SK-N-MC (cell line): ENCODE data around the gene UBE2K.
"Not testable (repeated sequence)": the region's sequence is repeated elsewhere in the genome, so short reads cannot be mapped to it uniquely, and the experiment has no call there.

Source experiments
- DNase-seq: peaks from one replicate; pipeline ENCODE4 v3.0.0-alpha.2; 2011; ENCODE audit warnings: low read depth, low spot score
- H3K27ac ChIP-seq: fragments of 200-600 bp; sonication (generic); 2 replicates; pipeline ENCODE4 v1.5.1; 2016; ENCODE audit warnings: mixed run types
- H3K36me3 ChIP-seq: fragments of 200-600 bp; sonication (generic); 2 replicates; pipeline ENCODE4 v1.6.1; 2017; ENCODE audit warnings: antibody characterized with exemption, low read length, mixed read lengths; ENCODE audit not compliant: insufficient read depth
- H3K4me3 ChIP-seq: fragments of 200-600 bp; sonication (generic); 2 replicates; pipeline ENCODE4 v1.5.1; 2016
- H3K9ac ChIP-seq: fragments of 200-600 bp; sonication (generic); 2 replicates; pipeline ENCODE4 v1.8.0; 2017; ENCODE audit warnings: mixed run types, mixed read lengths; ENCODE audit not compliant: insufficient read length
- H3K9me3 ChIP-seq: fragments of 200-600 bp; sonication (generic); 2 replicates; pipeline ENCODE4 v1.6.1; 2017; ENCODE audit warnings: low read depth, mild to moderate bottlenecking, antibody characterized with exemption, low read length, moderate library complexity, mixed read lengths
- EZH2 ChIP-seq: fragments of 200-600 bp; sonication (generic); IDR thresholded peaks from one replicate; pipeline ENCODE4 v1.6.1; 2017; ENCODE audit warnings: antibody characterized with exemption
- FOXP2 ChIP-seq: optimal IDR thresholded peaks from 2 replicates; pipeline ENCODE3; 2011; ENCODE audit warnings: mild to moderate bottlenecking, moderate library complexity; ENCODE audit not compliant: insufficient read depth; ENCODE audit errors: extremely low read length, control extremely low read depth
- POLR2AphosphoS5 ChIP-seq: IDR thresholded peaks from 2 replicates; pipeline ENCODE4 v1.6.1; 2012; ENCODE audit warnings: mild to moderate bottlenecking, low read depth, low read length, borderline replicate concordance

Gene UBE2K

GRCh38 chr4:39718366-39719323, 20.7 kb downstream of the UBE2K start:
- Histone ChIP-seq H3K9ac (no peak overlapping the region), H3K27ac (0 out of 2 replicates have a peak overlapping the region, but pooled peaks have one; percentile 48), H3K4me3 (no peak overlapping the region), H3K9me3 (no peaks in the 10 kb centered on the region), H3K36me3 (peaks cover 53% of the 10 kb centered on the region)
- no peak for TF ChIP-seq EZH2
- DNase-seq: no peak

- TF ChIP-seq EZH2 (no peak), FOXP2 (no peak), POLR2AphosphoS5 (no peak)
- Histone ChIP-seq H3K9ac (no peak overlapping the region), H3K36me3 (peaks cover 47% of the 10 kb centered on the region), H3K27ac (0 out of 2 replicates have a peak overlapping the region, but pooled peaks have one; percentile 0), H3K4me3 (no peak overlapping the region), H3K9me3 (no peaks in the 10 kb centered on the region)
- DNase-seq: no peak
Measured at GRCh38 chr4:39719804-39720580, 22.1 kb downstream of the UBE2K start.

GRCh38 chr4:39721273-39721672, 23.3 kb downstream of the UBE2K start:
- H3K36me3 ChIP-seq: peaks cover 39% of the 10 kb centered on the region
- not testable (repeated sequence) for H3K4me3 ChIP-seq, H3K9ac ChIP-seq, H3K27ac ChIP-seq, H3K9me3 ChIP-seq, DNase-seq

GRCh38 chr4:39721788-39722187, 23.9 kb downstream of the UBE2K start:
- Histone ChIP-seq H3K9ac (no peak overlapping the region), H3K36me3 (peaks cover 37% of the 10 kb centered on the region), H3K27ac (0 out of 2 replicates have a peak overlapping the region, but pooled peaks have one; percentile 36), H3K4me3 (no peak overlapping the region), H3K9me3 (no peaks in the 10 kb centered on the region)
- DNase-seq: no peak
- TF ChIP-seq EZH2 (no peak), POLR2AphosphoS5 (no peak)

GRCh38 chr4:39729557-39729956, 31.6 kb downstream of the UBE2K start:
- H3K9me3 ChIP-seq: no peaks in the 10 kb centered on the region
- TF ChIP-seq FOXP2 (no peak), EZH2 (no peak), POLR2AphosphoS5 (no peak)
- DNase-seq: no peak
- no peak overlapping the region for H3K4me3 ChIP-seq
- H3K9ac ChIP-seq: no peak overlapping the region
- H3K36me3 ChIP-seq: peaks cover 24% of the 10 kb centered on the region
- peak overlapping the region; percentile 3; the same call in 1 of the 2 replicates for H3K27ac ChIP-seq

GRCh38 chr4:39730072-39730471, 32.1 kb downstream of the UBE2K start:
- no peak for DNase-seq
- no peak overlapping the region for H3K4me3 ChIP-seq
- no peaks in the 10 kb centered on the region for H3K9me3 ChIP-seq
- TF ChIP-seq POLR2AphosphoS5 (no peak), EZH2 (no peak), FOXP2 (no peak)
- H3K27ac ChIP-seq: peak overlapping the region; percentile 3; the same call in 1 of the 2 replicates
- peaks cover 28% of the 10 kb centered on the region for H3K36me3 ChIP-seq
- no peak overlapping the region for H3K9ac ChIP-seq

GRCh38 chr4:39731908-39732307, 34.0 kb downstream of the UBE2K start:
- TF ChIP-seq FOXP2: no peak
- no peak for TF ChIP-seq POLR2AphosphoS5
- TF ChIP-seq EZH2: no peak
- no peaks in the 10 kb centered on the region for H3K9me3 ChIP-seq
- H3K36me3 ChIP-seq: peaks cover 20% of the 10 kb centered on the region
- H3K27ac ChIP-seq: peak overlapping the region; percentile 26; the same call in 1 of the 2 replicates
- DNase-seq: no peak
- no peak overlapping the region for H3K4me3 ChIP-seq
- no peak overlapping the region for H3K9ac ChIP-seq

GRCh38 chr4:39732728-39733127, 34.8 kb downstream of the UBE2K start:
- H3K4me3 ChIP-seq: no peak overlapping the region
- peak; percentile 10 for DNase-seq
- TF ChIP-seq FOXP2: no peak
- TF ChIP-seq EZH2: no peak
- no peak for TF ChIP-seq POLR2AphosphoS5
- H3K36me3 ChIP-seq: peaks cover 24% of the 10 kb centered on the region
- H3K9ac ChIP-seq: no peak overlapping the region
- H3K27ac ChIP-seq: peak overlapping the region; percentile 26; the same call in 1 of the 2 replicates
- no peaks in the 10 kb centered on the region for H3K9me3 ChIP-seq

GRCh38 chr4:39739591-39739990, 41.7 kb downstream of the UBE2K start:
- not testable (repeated sequence) for H3K27ac ChIP-seq, H3K9me3 ChIP-seq, H3K9ac ChIP-seq, H3K4me3 ChIP-seq, DNase-seq
- H3K36me3 ChIP-seq: peaks cover 50% of the 10 kb centered on the region
